Subcutaneous abdominal adipose tissue (tissue), 5 donors: ENCODE measurements around the gene SAA1.
"Not testable (repeated sequence)": the region's sequence is repeated elsewhere in the genome, so short reads cannot be mapped to it uniquely, and the experiment has no call there.

Experiments
- H3K27ac ChIP-seq: one replicate; pipeline ENCODE4 v1.7.0; 2013; ENCODE audit warnings: low read depth, mild to moderate bottlenecking, inconsistent platforms, low read length, moderate library complexity
- H3K27me3 ChIP-seq, 5 donors: one replicate each; pipeline ENCODE4 v1.7.0; 2013; ENCODE audit warnings: low read length in 5 of 5, inconsistent platforms in 1 of 5; ENCODE audit not compliant: control insufficient read depth in 5 of 5, insufficient read depth in 4 of 5
- H3K36me3 ChIP-seq, 5 donors: one replicate each; pipeline ENCODE4 v1.7.0; 2013; ENCODE audit warnings: low read length in 5 of 5; ENCODE audit not compliant: control insufficient read depth in 5 of 5, insufficient read depth in 5 of 5
- H3K4me1 ChIP-seq, 5 donors: one replicate each; pipeline ENCODE4 v1.7.0; 2013; ENCODE audit warnings: low read length in 5 of 5, mild to moderate bottlenecking in 3 of 5, moderate library complexity in 1 of 5; ENCODE audit not compliant: control insufficient read depth in 5 of 5, insufficient read depth in 5 of 5
- H3K4me3 ChIP-seq, 5 donors: one replicate each; pipeline ENCODE4 v1.7.0; 2013; ENCODE audit warnings: low read length in 5 of 5, low read depth in 1 of 5
- H3K9ac ChIP-seq, 5 donors: one replicate each; pipeline ENCODE4 v1.7.0; 2013; ENCODE audit warnings: low read length in 5 of 5, mild to moderate bottlenecking in 4 of 5, moderate library complexity in 3 of 5
- H3K9me3 ChIP-seq, 5 donors: one replicate each; pipeline ENCODE4 v1.7.0; 2013; ENCODE audit warnings: low read length in 5 of 5; ENCODE audit not compliant: control insufficient read depth in 5 of 5
- donor health status: healthy.
- donor health status: healthy.
- donor health status: healthy.
- donor health status: healthy.
- donor health status: healthy.

SAA1 gene

DNA sequence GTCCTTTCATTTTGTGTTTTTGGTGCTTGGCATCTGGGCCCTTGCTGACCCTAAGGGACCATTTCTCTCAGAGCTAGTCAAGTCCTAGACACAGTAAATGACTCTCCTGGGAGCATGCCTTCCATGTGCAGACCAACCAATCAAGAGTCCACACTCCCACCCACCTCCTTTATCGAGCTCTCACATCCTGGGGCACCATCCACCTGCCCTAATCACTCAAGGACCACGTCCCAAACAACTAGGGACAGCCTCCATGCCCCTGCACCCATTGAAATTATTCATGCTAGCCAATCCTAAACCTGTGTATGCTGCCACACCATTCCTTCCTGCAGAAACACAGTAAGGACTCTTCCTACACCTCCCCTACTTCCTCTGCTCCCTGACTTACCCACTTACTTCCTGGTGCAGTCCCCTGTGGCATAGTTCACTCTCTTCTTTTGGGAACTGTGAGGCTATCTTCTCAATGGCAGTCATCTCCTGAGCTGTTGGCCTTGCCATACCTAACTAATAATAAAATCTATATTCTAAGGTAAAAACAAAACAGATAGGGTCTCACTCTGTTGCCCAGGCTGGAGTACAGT, 11.2 kb upstream of the SAA1 start:
- Histone ChIP-seq H3K27ac (no peak overlapping the region), H3K4me3 (no peak overlapping the region), H3K27me3 (no peaks in the 10 kb centered on the region), H3K36me3 (no peaks in the 10 kb centered on the region), H3K4me1 (peaks cover 0 to 27% (median 13%) of the 10 kb centered on the region in 5 donors), H3K9me3 (no peaks in the 10 kb centered on the region), H3K9ac (no peak overlapping the region)

DNA sequence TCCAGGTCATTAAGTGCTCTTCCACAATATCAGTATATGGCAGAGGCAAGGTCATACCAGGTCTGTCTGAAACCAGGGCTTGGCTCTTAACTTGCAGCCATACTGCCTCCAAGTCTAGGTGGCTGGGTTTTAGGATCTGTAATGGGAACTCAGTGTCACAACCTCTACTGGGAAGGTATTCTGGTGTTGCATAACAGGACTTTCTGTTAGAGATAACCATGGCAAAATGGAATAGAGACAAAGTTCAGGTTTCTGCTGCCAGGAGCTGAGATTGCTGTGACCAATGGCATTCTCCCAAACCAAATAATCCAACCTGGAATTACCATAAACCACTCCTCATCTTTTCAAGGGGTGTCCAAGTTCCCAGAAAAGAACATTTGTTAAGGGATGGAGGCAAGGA, 6.8 kb upstream of the SAA1 start:
- Histone ChIP-seq H3K27me3 (no peaks in the 10 kb centered on the region), H3K4me1 (peaks cover 0 to 16% (median 3%) of the 10 kb centered on the region in 5 donors), H3K4me3 (no peak overlapping the region), H3K27ac (no peak overlapping the region), H3K9me3 (no peaks in the 10 kb centered on the region), H3K9ac (no peak overlapping the region), H3K36me3 (no peaks in the 10 kb centered on the region)

DNA sequence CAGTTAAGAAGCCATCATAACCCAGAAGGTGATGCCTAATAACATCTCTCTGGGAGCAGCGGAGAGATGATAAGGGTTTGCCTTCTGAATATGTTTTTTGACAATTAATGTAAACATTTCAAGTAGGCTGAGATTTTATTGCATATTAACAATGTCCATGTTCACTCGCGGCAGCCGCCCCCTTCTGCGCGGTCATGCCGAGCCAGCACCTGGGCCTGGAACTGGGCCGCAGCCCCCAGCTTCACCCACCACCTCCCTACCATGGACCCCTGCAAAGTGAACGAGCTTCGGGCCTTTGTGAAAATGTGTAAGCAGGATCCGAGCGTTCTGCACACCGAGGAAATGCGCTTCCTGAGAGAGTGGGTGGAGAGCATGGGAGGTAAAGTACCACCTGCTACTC, 4.3 kb upstream of the SAA1 start:
- Histone ChIP-seq H3K4me1 (peaks cover 0 to 15% (median 2%) of the 10 kb centered on the region in 5 donors), H3K36me3 (no peaks in the 10 kb centered on the region), H3K27me3 (no peaks in the 10 kb centered on the region), H3K27ac (no peak overlapping the region), H3K9me3 (no peaks in the 10 kb centered on the region), H3K9ac (no peak overlapping the region), H3K4me3 (no peak overlapping the region)

DNA sequence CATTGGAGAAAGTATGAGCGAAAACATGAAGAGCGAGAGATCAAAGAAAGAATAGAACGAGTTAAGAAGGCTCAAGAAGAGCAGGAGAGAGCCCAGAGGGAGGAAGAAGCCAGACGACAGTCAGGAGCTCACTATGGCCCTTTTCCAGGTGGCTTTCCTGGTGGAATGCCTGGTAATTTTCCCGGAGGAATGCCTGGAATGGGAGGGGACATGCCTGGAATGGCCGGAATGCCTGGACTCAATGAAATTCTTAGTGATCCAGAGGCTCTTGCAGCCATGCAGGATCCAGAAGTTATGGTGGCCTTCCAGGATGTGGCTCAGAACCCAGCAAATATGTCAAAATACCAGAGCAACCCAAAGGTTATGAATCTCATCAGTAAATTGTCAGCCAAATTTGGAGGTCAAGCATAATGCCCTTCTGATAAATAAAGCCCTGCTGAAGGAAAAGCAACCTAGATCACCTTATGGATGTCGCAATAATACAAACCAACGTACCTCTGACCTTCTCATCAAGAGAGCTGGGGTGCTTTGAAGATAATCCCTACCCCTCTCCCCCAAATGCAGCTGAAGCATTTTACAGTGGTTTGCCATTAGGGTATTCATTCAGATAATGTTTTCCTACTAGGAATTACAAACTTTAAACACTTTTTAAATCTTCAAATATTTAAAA, 3.2 kb upstream of the SAA1 start:
- not testable (repeated sequence) for H3K4me3 ChIP-seq, H3K9me3 ChIP-seq, H3K27me3 ChIP-seq, H3K36me3 ChIP-seq, H3K27ac ChIP-seq, H3K9ac ChIP-seq
- H3K4me1 ChIP-seq = peaks cover 0 to 15% (median 2%) of the 10 kb centered on the region in 5 donors

DNA sequence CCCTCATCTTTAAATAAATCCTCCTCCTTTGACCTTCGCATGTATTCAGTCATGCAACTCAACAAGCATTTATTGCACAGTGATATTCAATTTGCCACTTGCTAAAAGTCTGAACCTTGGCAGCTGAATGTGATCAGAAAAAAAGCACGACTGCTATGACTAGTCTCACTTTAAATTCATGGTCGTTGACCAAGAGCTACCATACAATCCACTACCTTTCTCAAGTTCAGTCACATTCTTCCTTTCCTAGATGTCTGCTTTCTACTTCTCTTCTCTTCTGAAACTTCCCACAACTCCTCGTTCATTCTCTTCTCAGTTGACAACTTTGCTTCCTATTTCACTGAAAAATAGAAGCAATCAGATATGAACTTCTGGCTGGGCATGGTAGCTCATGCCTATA, 2.0 kb upstream of the SAA1 start:
- Histone ChIP-seq H3K4me1 (peaks cover 0 to 13% (median 2%) of the 10 kb centered on the region in 5 donors), H3K4me3 (no peak overlapping the region), H3K36me3 (no peaks in the 10 kb centered on the region), H3K27ac (no peak overlapping the region), H3K9me3 (no peaks in the 10 kb centered on the region), H3K27me3 (no peaks in the 10 kb centered on the region), H3K9ac (no peak overlapping the region)

DNA sequence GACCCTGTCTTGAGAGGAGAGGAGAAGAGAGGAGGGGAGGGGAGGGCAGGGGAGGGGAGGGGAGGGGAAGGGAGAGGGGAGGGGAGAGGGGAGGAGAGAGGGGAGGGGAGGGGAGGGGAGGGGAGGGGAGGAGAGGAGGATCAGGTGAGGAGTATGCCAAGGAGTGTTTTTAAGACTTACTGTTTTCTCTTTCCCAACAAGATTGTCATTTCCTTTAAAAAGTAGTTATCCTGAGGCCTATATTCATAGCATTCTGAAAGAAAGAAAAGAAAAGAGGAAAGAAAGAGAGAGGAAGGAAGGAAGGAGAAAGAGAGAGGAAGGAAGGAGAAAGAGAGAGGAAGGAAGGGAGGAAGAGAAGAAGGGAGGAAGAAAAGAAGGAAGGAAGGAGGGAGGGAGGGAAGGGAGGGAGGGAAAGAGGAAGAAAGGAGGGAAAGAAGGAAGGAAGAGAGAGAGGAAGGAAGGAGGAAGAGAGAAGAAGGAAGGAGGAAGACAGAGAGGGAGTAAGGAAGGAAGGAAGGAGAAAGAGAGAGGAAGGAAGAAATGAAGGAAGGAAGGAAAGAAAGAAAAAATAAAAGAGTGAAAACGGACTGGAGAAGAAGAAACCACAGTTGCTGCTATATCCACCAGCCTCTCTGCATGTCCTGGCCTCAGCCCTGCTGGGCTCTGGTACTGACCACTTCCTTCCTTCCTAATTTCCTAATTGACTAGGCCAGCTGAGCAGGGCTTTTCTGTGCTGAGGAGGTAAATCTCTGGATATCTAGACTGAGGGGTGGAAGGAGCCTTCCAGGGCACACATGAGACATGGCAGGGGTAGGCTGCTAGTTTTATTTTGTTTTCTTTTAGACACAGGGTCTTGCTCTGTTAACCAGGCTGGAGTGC, 1.1 kb upstream of the SAA1 start:
- Histone ChIP-seq H3K4me3 (no peak overlapping the region), H3K27ac (no peak overlapping the region), H3K36me3 (no peaks in the 10 kb centered on the region), H3K27me3 (no peaks in the 10 kb centered on the region), H3K9ac (peak overlapping the region in 1 of 5 donors; percentile 6), H3K9me3 (no peaks in the 10 kb centered on the region), H3K4me1 (peaks cover 0 to 9% (median 2%) of the 10 kb centered on the region in 5 donors)

DNA sequence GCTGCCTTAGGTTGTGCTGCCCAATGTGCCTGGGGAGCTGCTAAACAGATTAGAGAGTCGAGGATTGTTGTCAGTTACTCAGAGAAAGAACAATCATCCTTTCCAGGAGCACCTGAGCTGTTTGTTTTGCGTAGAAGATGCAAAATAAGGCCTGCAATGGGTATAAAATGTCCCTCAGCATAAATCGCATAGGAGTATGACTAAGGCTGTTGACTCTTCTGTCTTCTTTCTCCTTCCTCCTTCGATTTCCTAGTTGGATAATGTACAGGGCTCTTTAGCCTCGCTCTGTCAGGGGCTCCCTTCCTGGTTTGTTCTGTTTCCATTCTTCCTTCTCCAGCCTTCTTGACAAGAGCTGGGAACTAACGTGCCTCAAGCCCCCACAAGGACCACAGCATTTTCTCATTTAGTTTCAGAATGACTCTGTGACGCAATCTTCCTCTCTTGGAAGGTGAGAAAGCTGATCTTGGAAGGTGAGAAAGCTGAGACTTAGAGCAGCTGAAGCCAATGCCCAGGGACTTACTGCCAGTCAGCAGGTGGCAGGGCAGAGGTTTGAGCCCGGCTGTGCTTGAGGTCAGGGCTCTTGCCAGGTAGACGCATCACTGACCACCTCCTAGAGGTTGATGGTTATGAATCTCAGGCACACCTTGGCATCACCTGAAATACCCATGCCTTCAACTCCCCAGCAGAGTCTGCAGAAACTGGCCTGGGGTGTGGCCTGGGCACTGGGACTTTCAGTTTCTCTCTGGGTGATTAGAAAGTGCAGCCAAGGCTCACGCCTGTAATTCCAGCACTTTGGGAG, 1.5 kb downstream of the SAA1 start:
- not testable (repeated sequence) for H3K9ac ChIP-seq, H3K4me1 ChIP-seq, H3K4me3 ChIP-seq, H3K27me3 ChIP-seq, H3K9me3 ChIP-seq, H3K27ac ChIP-seq, H3K36me3 ChIP-seq

DNA sequence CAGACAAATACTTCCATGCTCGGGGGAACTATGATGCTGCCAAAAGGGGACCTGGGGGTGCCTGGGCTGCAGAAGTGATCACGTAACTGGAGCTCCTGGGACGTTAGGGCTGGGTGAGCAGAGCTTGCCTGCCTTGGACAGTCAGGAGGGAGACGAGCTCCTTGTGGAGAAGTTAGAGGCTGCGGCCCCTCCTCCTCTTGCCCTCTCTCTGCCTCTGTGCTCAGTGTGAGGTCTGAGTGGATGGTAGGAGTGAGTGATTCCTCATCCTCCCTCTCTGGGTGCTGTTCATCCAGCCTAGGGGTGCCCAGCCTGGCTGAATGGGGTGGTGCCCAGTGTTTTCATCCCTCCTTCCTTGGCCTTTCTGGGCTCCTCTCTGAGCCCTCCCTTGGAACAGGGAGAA, 3.2 kb downstream of the SAA1 start:
- not testable (repeated sequence) for H3K4me1 ChIP-seq, H3K9me3 ChIP-seq, H3K36me3 ChIP-seq, H3K27ac ChIP-seq, H3K4me3 ChIP-seq, H3K27me3 ChIP-seq, H3K9ac ChIP-seq

DNA sequence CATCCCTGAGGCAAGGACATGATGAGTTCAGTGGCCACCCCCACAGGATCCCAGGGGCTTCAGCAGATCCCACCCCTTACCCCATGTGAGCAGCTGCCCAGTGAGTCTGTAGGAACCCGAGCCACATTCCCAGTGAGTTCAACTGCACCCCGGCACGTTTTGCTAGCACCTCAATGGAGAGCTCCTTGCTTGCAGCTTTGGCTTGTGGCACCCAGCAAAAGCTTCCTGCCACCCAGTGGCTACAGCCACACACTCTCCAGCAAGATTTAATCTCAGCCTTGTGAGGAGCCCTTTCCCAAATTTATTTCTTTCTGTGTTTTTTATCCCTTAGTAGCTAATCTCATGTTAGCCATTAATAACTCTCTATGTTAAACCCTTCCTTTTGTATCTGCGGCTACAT, 4.0 kb downstream of the SAA1 start:
- Histone ChIP-seq H3K27ac (no peak overlapping the region), H3K9ac (no peak overlapping the region), H3K4me1 (peaks cover 0 to 9% (median 2%) of the 10 kb centered on the region in 5 donors), H3K27me3 (no peaks in the 10 kb centered on the region), H3K36me3 (peaks cover 0 to 2% (median 0%) of the 10 kb centered on the region in 5 donors), H3K4me3 (no peak overlapping the region), H3K9me3 (no peaks in the 10 kb centered on the region)
